KMS-11 (cell line): ENCODE results near the gene ITPRIPL2.

Experiments used
- H2AFZ ChIP-seq: fragments of 200-600 bp; sonication (generic); 2 replicates; pipeline ENCODE4 v1.6.1; 2016; ENCODE audit warnings: antibody characterized with exemption, mixed run types, low read depth
- H3K27ac ChIP-seq: fragments of 200-600 bp; sonication (generic); 2 replicates; pipeline ENCODE4 v1.6.1; 2016; ENCODE audit warnings: mild to moderate bottlenecking, mixed run types
- H3K27me3 ChIP-seq: fragments of 200-600 bp; sonication (generic); 2 replicates; pipeline ENCODE4 v1.6.1; 2017; ENCODE audit warnings: mild to moderate bottlenecking, low read depth, mixed run types, moderate library complexity; ENCODE audit not compliant: insufficient read depth
- H3K36me3 ChIP-seq: fragments of 200-600 bp; sonication (generic); 2 replicates; pipeline ENCODE4 v1.6.1; 2017; ENCODE audit warnings: mild to moderate bottlenecking, mixed run types; ENCODE audit not compliant: insufficient read depth
- H3K4me1 ChIP-seq: fragments of 200-600 bp; sonication (generic); 2 replicates; pipeline ENCODE4 v1.6.1; 2016; ENCODE audit warnings: mild to moderate bottlenecking, low read depth, mixed run types; ENCODE audit not compliant: poor library complexity, severe bottlenecking
- H3K4me2 ChIP-seq: fragments of 200-600 bp; sonication (generic); 2 replicates; pipeline ENCODE4 v1.7.0; 2016; ENCODE audit warnings: mild to moderate bottlenecking, mixed run types
- H3K4me3 ChIP-seq: fragments of 200-600 bp; sonication (generic); IDR thresholded peaks from 2 replicates; pipeline ENCODE4 v1.6.1; 2017; ENCODE audit warnings: low read depth, low read length, mixed read lengths; ENCODE audit not compliant: insufficient read depth
- H3K79me2 ChIP-seq: fragments of 200-600 bp; sonication (generic); 2 replicates; pipeline ENCODE4 v1.6.1; 2016; ENCODE audit warnings: low read depth, mixed run types; ENCODE audit not compliant: insufficient read depth
- H3K9ac ChIP-seq: fragments of 200-600 bp; sonication (generic); 2 replicates; pipeline ENCODE4 v1.6.1; 2016; ENCODE audit warnings: mild to moderate bottlenecking, mixed run types
- H4K20me1 ChIP-seq: fragments of 200-600 bp; sonication (generic); 2 replicates; pipeline ENCODE4 v1.6.1; 2016; ENCODE audit warnings: mild to moderate bottlenecking, mixed run types; ENCODE audit not compliant: insufficient read depth
- TF ChIP-seq, protein P1 (sequence below): fragments of 200-600 bp; sonication (generic); conservative IDR thresholded peaks from 2 replicates; pipeline ENCODE4 v1.6.1; 2017; ENCODE audit warnings: low read depth, mild to moderate bottlenecking, antibody characterized with exemption, low read length, moderate library complexity, mixed read lengths

Gene ITPRIPL2

GRCh38 chr16:19085679-19086200 lies 28.0 kb upstream of the ITPRIPL2 start:
- Histone ChIP-seq H3K4me3 (no peak overlapping the region), H2AFZ (peak overlapping the region; percentile 58; the same call in 1 of the 2 replicates), H3K27ac (no peak overlapping the region), H3K79me2 (no peaks in the 10 kb centered on the region), H3K9ac (no peak overlapping the region), H4K20me1 (no peaks in the 10 kb centered on the region), H3K36me3 (no peaks in the 10 kb centered on the region), H3K27me3 (no peaks in the 10 kb centered on the region), H3K4me1 (no peaks in the 10 kb centered on the region), H3K4me2 (no peak overlapping the region; the same call in 1 of the 2 replicates)
- TF ChIP-seq, protein P1, sequence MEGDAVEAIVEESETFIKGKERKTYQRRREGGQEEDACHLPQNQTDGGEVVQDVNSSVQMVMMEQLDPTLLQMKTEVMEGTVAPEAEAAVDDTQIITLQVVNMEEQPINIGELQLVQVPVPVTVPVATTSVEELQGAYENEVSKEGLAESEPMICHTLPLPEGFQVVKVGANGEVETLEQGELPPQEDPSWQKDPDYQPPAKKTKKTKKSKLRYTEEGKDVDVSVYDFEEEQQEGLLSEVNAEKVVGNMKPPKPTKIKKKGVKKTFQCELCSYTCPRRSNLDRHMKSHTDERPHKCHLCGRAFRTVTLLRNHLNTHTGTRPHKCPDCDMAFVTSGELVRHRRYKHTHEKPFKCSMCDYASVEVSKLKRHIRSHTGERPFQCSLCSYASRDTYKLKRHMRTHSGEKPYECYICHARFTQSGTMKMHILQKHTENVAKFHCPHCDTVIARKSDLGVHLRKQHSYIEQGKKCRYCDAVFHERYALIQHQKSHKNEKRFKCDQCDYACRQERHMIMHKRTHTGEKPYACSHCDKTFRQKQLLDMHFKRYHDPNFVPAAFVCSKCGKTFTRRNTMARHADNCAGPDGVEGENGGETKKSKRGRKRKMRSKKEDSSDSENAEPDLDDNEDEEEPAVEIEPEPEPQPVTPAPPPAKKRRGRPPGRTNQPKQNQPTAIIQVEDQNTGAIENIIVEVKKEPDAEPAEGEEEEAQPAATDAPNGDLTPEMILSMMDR, result no peak

- Histone ChIP-seq H3K9ac (no peak overlapping the region), H3K4me3 (no peak overlapping the region), H2AFZ (peak overlapping the region; percentile 58), H3K79me2 (no peaks in the 10 kb centered on the region), H3K4me2 (peak overlapping the region; percentile 35; the same call in 1 of the 2 replicates), H3K27me3 (no peaks in the 10 kb centered on the region), H3K36me3 (no peaks in the 10 kb centered on the region), H4K20me1 (no peaks in the 10 kb centered on the region), H3K4me1 (no peaks in the 10 kb centered on the region), H3K27ac (no peak overlapping the region)
- TF ChIP-seq, protein P1, result peak; percentile 96
Observed at GRCh38 chr16:19086322-19087199, 27.2 kb upstream of the ITPRIPL2 start.

- Histone ChIP-seq H4K20me1 (no peaks in the 10 kb centered on the region), H2AFZ (no peak overlapping the region), H3K27ac (no peak overlapping the region), H3K4me1 (no peaks in the 10 kb centered on the region), H3K36me3 (no peaks in the 10 kb centered on the region), H3K4me2 (no peak overlapping the region), H3K27me3 (no peaks in the 10 kb centered on the region), H3K79me2 (no peaks in the 10 kb centered on the region), H3K4me3 (no peak overlapping the region), H3K9ac (no peak overlapping the region)
- TF ChIP-seq, protein P1, result no peak
Observed at GRCh38 chr16:19088341-19088916, 25.3 kb upstream of the ITPRIPL2 start.

DNA sequence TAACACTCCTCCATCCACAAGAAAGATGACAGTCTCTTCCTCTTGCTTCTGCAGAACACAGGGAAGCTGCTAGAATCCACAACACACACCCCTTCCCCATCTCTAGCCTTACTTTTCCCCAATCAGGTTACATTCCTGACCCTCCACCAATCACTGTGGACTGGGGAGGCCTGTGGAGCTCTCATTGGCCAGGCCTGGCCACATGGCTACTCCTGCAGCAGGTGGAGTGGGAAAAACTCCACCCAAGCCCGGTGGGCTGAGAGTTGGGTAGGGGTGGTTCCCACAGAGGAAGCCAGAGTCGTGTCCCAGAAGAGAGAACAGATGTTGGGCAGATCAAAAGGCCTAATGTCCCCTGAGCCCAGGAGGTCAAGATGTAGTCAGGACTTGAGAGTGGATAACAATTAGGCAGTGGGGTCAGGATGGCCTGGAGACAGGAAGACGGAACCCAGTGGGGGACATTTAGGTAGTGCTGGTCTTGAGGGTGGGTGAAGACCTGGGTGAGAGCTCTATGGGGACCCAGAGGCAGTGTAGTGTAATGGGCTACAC lies 24.3 kb upstream of the ITPRIPL2 start:
- no peak overlapping the region for H2AFZ ChIP-seq
- H3K4me3 ChIP-seq, result no peak overlapping the region
- H3K36me3 ChIP-seq, result no peaks in the 10 kb centered on the region
- H4K20me1 ChIP-seq, result no peaks in the 10 kb centered on the region
- H3K4me1 ChIP-seq, result no peaks in the 10 kb centered on the region
- H3K9ac ChIP-seq, result no peak overlapping the region
- H3K4me2 ChIP-seq, result no peak overlapping the region
- H3K27ac ChIP-seq, result no peak overlapping the region
- no peaks in the 10 kb centered on the region for H3K27me3 ChIP-seq
- TF ChIP-seq, protein P1, result no peak
- no peaks in the 10 kb centered on the region for H3K79me2 ChIP-seq
